SH-SY5Y (cell line): ENCODE measurements around the gene CTNNA3.

ENCODE experiments used
- GATA2 ChIP-seq: IDR thresholded peaks from 2 replicates; pipeline ENCODE4 v1.6.1; 2011; ENCODE audit warnings: mild to moderate bottlenecking, low read depth, low read length
- GATA3 ChIP-seq: IDR thresholded peaks from 2 replicates; pipeline ENCODE4 v1.6.1; 2011; ENCODE audit warnings: low read depth, mild to moderate bottlenecking, low read length, moderate library complexity

GRCh38 chr10:65891073-65891981, 1804.7 kb downstream of the CTNNA3 start:
- TF ChIP-seq GATA2: no peak
- no peak for TF ChIP-seq GATA3
